Endodermal cell (in vitro differentiated cells): ENCODE measurements around the gene FPGS. TPM values are rescaled to one million over a fixed set of nuclear protein-coding genes. Genes with fewer than 3 reads are reported as not detected.
A peak's percentile ranks its signal among the peaks of the same experiment; 100 is the strongest.

Experiments used
- DNase-seq: peaks from one replicate; pipeline ENCODE4 v3.0.0-alpha.2; 2017
- H3K27ac ChIP-seq: 2 replicates; pipeline ENCODE4 v1.5.1; 2013; ENCODE audit warnings: mild to moderate bottlenecking, low read depth, low read length, moderate library complexity
- H3K27me3 ChIP-seq: 2 replicates; pipeline ENCODE4 v1.6.1; 2013; ENCODE audit warnings: mild to moderate bottlenecking, low read length, moderate library complexity; ENCODE audit not compliant: insufficient read depth, control insufficient read depth, poor library complexity, severe bottlenecking
- H3K36me3 ChIP-seq: 2 replicates; pipeline ENCODE4 v1.7.0; 2013; ENCODE audit warnings: mild to moderate bottlenecking, low read length, moderate library complexity; ENCODE audit not compliant: control insufficient read depth, insufficient read depth
- H3K4me1 ChIP-seq: one replicate; pipeline ENCODE4 v1.7.0; 2013; ENCODE audit warnings: low read length; ENCODE audit not compliant: control insufficient read depth, insufficient read depth
- H3K4me3 ChIP-seq: 2 replicates; pipeline ENCODE4 v1.5.1; 2013; ENCODE audit warnings: mild to moderate bottlenecking, low read length, moderate library complexity
- H3K9ac ChIP-seq: 2 replicates; pipeline ENCODE4 v1.6.1; 2013; ENCODE audit warnings: mild to moderate bottlenecking, low read length, moderate library complexity; ENCODE audit not compliant: poor library complexity, severe bottlenecking; ENCODE audit errors: extremely low read depth
- H3K9me3 ChIP-seq: 2 replicates; pipeline ENCODE4 v1.6.1; 2013; ENCODE audit warnings: mild to moderate bottlenecking, low read length, moderate library complexity; ENCODE audit not compliant: control insufficient read depth
- H3K27ac Mint-ChIP-seq: 2 replicates; pipeline ENCODE4 v1.8.0; 2020; ENCODE audit warnings: mixed read lengths
- H3K27me3 Mint-ChIP-seq: 2 replicates; pipeline ENCODE4 v1.8.0; 2021; ENCODE audit warnings: mild to moderate bottlenecking, mixed read lengths; ENCODE audit not compliant: insufficient read depth
- H3K36me3 Mint-ChIP-seq: 2 replicates; pipeline ENCODE4 v1.8.0; 2020; ENCODE audit warnings: low read depth, mixed read lengths
- H3K4me1 Mint-ChIP-seq: 2 replicates; pipeline ENCODE4 v1.8.0; 2020; ENCODE audit warnings: mixed read lengths
- H3K4me3 Mint-ChIP-seq: 2 replicates; pipeline ENCODE4 v1.8.0; 2020; ENCODE audit warnings: mild to moderate bottlenecking, moderate library complexity, mixed read lengths
- H3K9me3 Mint-ChIP-seq: 2 replicates; pipeline ENCODE4 v1.8.0; 2020; ENCODE audit warnings: mild to moderate bottlenecking, mixed read lengths
- WGBS, 2 experiments: methylation state at CpG; one replicate each; pipeline versions ENCODE4 v1.1.5 to v1.1.7; 2013; ENCODE audit warnings: missing lambda C conversion rate in 2 of 2, mixed read lengths in 1 of 2; ENCODE audit not compliant: insufficient coverage in 1 of 2, insufficient read length in 1 of 2; 5-methylcytosine and 5-hydroxymethylcytosine counted together
- total RNA-seq, 2 donors: library from RNA; stranded (reverse); fragmentation: NEBNext Ultra II Directional in 1 of 2; extraction: Animal tissue kit (Norgen Biotek cat#: 25700) in 1 of 2; gene quantifications; 2 replicates in 1 of 2; 3 replicates in 1 of 2; pipeline ENCODE4 v1.2.1, GENCODE V29; 2021
- TF ChIP-seq, protein P1 (sequence below): fragments of 200-600 bp; sonication (generic); conservative IDR thresholded peaks from 2 replicates; pipeline ENCODE4 v1.5.0; 2021; ENCODE audit warnings: antibody characterized with exemption, mild to moderate bottlenecking

The FPGS gene
- total RNA-seq, 2 donors from 2014 or later = 75.2 to 76.4 TPM

DNA sequence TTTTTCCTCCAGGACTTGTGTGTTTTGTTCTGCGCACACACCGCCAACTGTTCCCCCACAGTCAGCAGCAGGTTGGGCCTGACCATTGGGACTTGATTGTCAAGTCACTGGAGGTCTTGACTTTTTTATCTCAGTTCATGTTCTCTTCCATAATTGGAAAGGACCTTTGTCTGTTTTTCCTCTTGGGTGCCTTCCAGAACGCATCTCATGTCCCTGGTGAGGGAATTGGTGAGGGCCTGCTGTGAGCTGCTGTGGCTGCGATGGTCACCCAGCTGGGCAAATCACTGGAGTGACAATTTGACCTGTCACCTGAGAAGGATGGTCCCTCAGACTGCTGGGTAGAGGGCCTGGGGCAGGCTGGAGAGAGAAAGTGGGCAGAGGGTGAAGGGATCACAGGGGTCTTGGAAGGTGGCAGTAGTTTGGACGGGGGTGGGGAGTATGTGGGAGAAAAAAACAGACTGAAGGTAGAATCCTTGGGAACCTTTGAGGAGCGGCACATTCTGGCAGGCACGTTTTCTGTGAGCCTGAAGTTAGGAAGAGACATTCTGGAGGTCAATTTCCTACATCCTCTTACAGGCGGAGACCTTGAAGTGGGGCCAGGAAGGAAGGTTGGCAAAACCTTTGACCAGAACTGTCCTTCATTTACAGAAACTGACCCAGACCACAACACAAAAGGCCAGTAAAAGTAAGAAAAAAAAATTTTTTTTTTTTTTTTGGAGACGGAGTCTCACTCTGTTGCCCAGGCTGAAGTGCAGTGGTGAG is 12.4 kb upstream of the FPGS start:
- no peak overlapping the region for H3K27ac Mint-ChIP-seq
- no peaks in the 10 kb centered on the region for H3K9me3 ChIP-seq
- no peaks in the 10 kb centered on the region for H3K27me3 ChIP-seq
- H3K27me3 Mint-ChIP-seq = no peaks in the 10 kb centered on the region
- no peak overlapping the region for H3K4me3 ChIP-seq
- no peaks in the 10 kb centered on the region for H3K9me3 Mint-ChIP-seq
- no peak overlapping the region for H3K4me3 Mint-ChIP-seq
- peaks cover 6% of the 10 kb centered on the region for H3K4me1 Mint-ChIP-seq
- peaks cover 51% of the 10 kb centered on the region for H3K36me3 Mint-ChIP-seq
- TF ChIP-seq, protein P1, sequence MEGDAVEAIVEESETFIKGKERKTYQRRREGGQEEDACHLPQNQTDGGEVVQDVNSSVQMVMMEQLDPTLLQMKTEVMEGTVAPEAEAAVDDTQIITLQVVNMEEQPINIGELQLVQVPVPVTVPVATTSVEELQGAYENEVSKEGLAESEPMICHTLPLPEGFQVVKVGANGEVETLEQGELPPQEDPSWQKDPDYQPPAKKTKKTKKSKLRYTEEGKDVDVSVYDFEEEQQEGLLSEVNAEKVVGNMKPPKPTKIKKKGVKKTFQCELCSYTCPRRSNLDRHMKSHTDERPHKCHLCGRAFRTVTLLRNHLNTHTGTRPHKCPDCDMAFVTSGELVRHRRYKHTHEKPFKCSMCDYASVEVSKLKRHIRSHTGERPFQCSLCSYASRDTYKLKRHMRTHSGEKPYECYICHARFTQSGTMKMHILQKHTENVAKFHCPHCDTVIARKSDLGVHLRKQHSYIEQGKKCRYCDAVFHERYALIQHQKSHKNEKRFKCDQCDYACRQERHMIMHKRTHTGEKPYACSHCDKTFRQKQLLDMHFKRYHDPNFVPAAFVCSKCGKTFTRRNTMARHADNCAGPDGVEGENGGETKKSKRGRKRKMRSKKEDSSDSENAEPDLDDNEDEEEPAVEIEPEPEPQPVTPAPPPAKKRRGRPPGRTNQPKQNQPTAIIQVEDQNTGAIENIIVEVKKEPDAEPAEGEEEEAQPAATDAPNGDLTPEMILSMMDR = no peak
- H3K4me1 ChIP-seq = no peaks in the 10 kb centered on the region
- no peak overlapping the region for H3K9ac ChIP-seq
- WGBS, 2 experiments = 95 to 96% methylated on average over 6 to 9 of the region's 9 CpGs
- DNase-seq = no peak
- peaks cover 65% of the 10 kb centered on the region for H3K36me3 ChIP-seq
- H3K27ac ChIP-seq = no peak overlapping the region

DNA sequence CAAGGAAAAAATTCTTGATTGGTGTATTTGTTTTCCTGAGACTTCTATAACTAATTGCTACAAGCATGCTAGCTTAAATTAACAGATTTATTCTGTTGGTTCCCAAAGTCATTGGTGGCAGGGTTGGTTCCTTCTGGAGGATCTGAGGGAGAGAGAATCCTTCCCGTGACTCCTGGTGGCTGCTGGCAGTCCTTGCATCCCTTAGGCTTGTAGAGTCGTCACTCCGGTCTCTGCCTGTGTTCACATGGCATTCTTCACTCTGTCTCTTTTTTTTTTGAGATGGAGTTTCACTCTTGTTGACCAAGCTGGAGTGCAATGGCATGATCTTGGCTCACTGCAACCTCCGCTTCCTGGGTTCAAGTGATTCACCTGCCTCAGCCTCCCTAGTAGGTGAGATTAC is 11.6 kb upstream of the FPGS start:
- no peak overlapping the region for H3K9ac ChIP-seq
- DNase-seq = no peak
- Mint-ChIP-seq H3K9me3 (no peaks in the 10 kb centered on the region), H3K4me1 (peaks cover 6% of the 10 kb centered on the region), H3K36me3 (peaks cover 51% of the 10 kb centered on the region), H3K27me3 (no peaks in the 10 kb centered on the region), H3K27ac (no peak overlapping the region), H3K4me3 (no peak overlapping the region)
- no peak overlapping the region for H3K4me3 ChIP-seq
- H3K27me3 ChIP-seq = no peaks in the 10 kb centered on the region
- H3K9me3 ChIP-seq = no peaks in the 10 kb centered on the region
- no peak overlapping the region for H3K27ac ChIP-seq
- 96% methylated on average over 3 to 4 of the region's 4 CpGs for WGBS, 2 experiments
- peaks cover 65% of the 10 kb centered on the region for H3K36me3 ChIP-seq
- H3K4me1 ChIP-seq = no peaks in the 10 kb centered on the region
- TF ChIP-seq, protein P1 = peak; percentile 51

DNA sequence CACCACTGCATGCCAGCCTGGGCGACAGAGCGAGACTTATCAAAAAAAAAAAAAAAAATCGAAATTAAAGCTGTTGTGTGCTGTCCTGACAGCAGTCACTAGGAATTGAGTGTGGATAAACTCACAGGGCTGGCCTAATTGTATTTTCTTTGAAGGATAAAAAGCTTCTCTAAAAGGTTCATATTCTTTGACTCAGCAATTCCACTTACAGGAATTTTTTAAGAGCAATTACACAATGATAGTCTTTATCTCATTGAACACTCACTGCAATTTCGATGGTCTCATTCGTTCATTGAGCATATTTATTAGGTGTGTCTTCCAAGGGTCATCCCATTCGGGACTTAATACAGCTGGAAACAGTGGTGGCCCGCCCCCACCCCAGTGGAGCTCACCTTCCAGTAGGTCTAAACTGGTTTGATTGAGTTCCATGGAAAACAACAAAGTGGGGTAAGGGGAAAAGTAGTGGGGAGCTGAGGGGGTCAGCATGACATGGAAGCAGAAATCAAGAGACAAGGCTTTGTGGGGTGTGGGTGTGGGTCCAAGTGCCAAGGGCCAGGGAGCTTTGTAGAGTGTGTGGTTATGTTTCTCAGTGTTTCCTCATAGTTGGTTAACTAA is 10.2 kb upstream of the FPGS start:
- Histone ChIP-seq H3K4me1 (no peaks in the 10 kb centered on the region), H3K27ac (no peak overlapping the region), H3K36me3 (peaks cover 56% of the 10 kb centered on the region), H3K9ac (no peak overlapping the region), H3K4me3 (no peak overlapping the region), H3K27me3 (no peaks in the 10 kb centered on the region), H3K9me3 (no peaks in the 10 kb centered on the region)
- Mint-ChIP-seq H3K4me1 (peaks cover under 1% of the 10 kb centered on the region), H3K36me3 (peaks cover 40% of the 10 kb centered on the region), H3K27me3 (peaks cover 1% of the 10 kb centered on the region), H3K4me3 (no peak overlapping the region), H3K27ac (no peak overlapping the region), H3K9me3 (no peaks in the 10 kb centered on the region)
- DNase-seq = no peak
- 92 to 95% methylated on average over 7 of the region's 7 CpGs for WGBS, 2 experiments
- TF ChIP-seq, protein P1 = no peak
